ENCODE data around the gene WHRN. TPM values are rescaled to one million over a fixed set of nuclear protein-coding genes. Genes with fewer than 3 reads are reported as not detected.

WHRN gene
- total RNA-seq, 2 donors from 2014 or later = 18.2 to 32.6 TPM

- H3K27me3 Mint-ChIP-seq = peaks cover 77% of the 10 kb centered on the region
- no peak overlapping the region for H3K4me3 Mint-ChIP-seq
- no peak for ATAC-seq
- no peak overlapping the region for H3K27ac Mint-ChIP-seq
- no peaks in the 10 kb centered on the region for H3K9me3 ChIP-seq (ENCODE audit: control insufficient read depth, low read length, poor library complexity, severe bottlenecking)
- no peaks in the 10 kb centered on the region for H3K4me1 Mint-ChIP-seq
- H3K36me3 Mint-ChIP-seq (ENCODE audit: low read depth) = peaks cover 6% of the 10 kb centered on the region
- no peak for DNase-seq
These were observed 20.2 kb upstream of the WHRN start for GRCh38 chr9:114525513-114525912.

- Mint-ChIP-seq H3K27ac (no peak overlapping the region), H3K4me3 (no peak overlapping the region), H3K4me1 (no peaks in the 10 kb centered on the region), H3K27me3 (peaks cover 75% of the 10 kb centered on the region), H3K36me3 (ENCODE audit: low read depth) (peaks cover 6% of the 10 kb centered on the region)
- ATAC-seq = no peak
- no peaks in the 10 kb centered on the region for H3K9me3 ChIP-seq (ENCODE audit: control insufficient read depth, low read length, poor library complexity, severe bottlenecking)
- DNase-seq = no peak
These were observed 19.0 kb upstream of the WHRN start for GRCh38 chr9:114524247-114524681.

GRCh38 chr9:114522847-114523246, 17.6 kb upstream of the WHRN start:
- H3K27ac Mint-ChIP-seq = no peak overlapping the region
- peaks cover 8% of the 10 kb centered on the region for H3K36me3 Mint-ChIP-seq (ENCODE audit: low read depth)
- DNase-seq (no peak), ATAC-seq (no peak)
- H3K9me3 ChIP-seq (ENCODE audit: control insufficient read depth, low read length, poor library complexity, severe bottlenecking) = no peaks in the 10 kb centered on the region
- H3K4me3 Mint-ChIP-seq = no peak overlapping the region
- peaks cover 67% of the 10 kb centered on the region for H3K27me3 Mint-ChIP-seq
- H3K4me1 Mint-ChIP-seq = no peaks in the 10 kb centered on the region

GRCh38 chr9:114522286-114522685, 17.0 kb upstream of the WHRN start:
- H3K27ac Mint-ChIP-seq = no peak overlapping the region
- no peaks in the 10 kb centered on the region for H3K9me3 ChIP-seq (ENCODE audit: control insufficient read depth, low read length, poor library complexity, severe bottlenecking)
- ATAC-seq (no peak), DNase-seq (no peak)
- H3K4me3 Mint-ChIP-seq = no peak overlapping the region
- H3K27me3 Mint-ChIP-seq = peaks cover 62% of the 10 kb centered on the region
- H3K36me3 Mint-ChIP-seq (ENCODE audit: low read depth) = peaks cover 8% of the 10 kb centered on the region
- H3K4me1 Mint-ChIP-seq = no peaks in the 10 kb centered on the region

GRCh38 chr9:114521846-114522245, 16.6 kb upstream of the WHRN start:
- H3K27ac Mint-ChIP-seq = no peak overlapping the region
- DNase-seq (no peak), ATAC-seq (no peak)
- H3K27me3 Mint-ChIP-seq = peaks cover 60% of the 10 kb centered on the region
- H3K36me3 Mint-ChIP-seq (ENCODE audit: low read depth) = peaks cover 8% of the 10 kb centered on the region
- no peaks in the 10 kb centered on the region for H3K4me1 Mint-ChIP-seq
- H3K9me3 ChIP-seq (ENCODE audit: control insufficient read depth, low read length, poor library complexity, severe bottlenecking) = no peaks in the 10 kb centered on the region
- H3K4me3 Mint-ChIP-seq = no peak overlapping the region

- ATAC-seq = no peak
- no peak for DNase-seq
- peaks cover 58% of the 10 kb centered on the region for H3K27me3 Mint-ChIP-seq
- no peak overlapping the region for H3K27ac Mint-ChIP-seq
- no peaks in the 10 kb centered on the region for H3K9me3 ChIP-seq (ENCODE audit: control insufficient read depth, low read length, poor library complexity, severe bottlenecking)
- H3K36me3 Mint-ChIP-seq (ENCODE audit: low read depth) = peaks cover 4% of the 10 kb centered on the region
- no peaks in the 10 kb centered on the region for H3K4me1 Mint-ChIP-seq
- no peak overlapping the region for H3K4me3 Mint-ChIP-seq
These were observed 13.3 kb upstream of the WHRN start for GRCh38 chr9:114518599-114519022.

- Mint-ChIP-seq H3K27me3 (peaks cover 59% of the 10 kb centered on the region), H3K36me3 (ENCODE audit: low read depth) (peaks cover 4% of the 10 kb centered on the region), H3K27ac (no peak overlapping the region), H3K4me1 (peaks cover 3% of the 10 kb centered on the region), H3K4me3 (no peak overlapping the region)
- no peak for ATAC-seq
- DNase-seq = no peak
- H3K9me3 ChIP-seq (ENCODE audit: control insufficient read depth, low read length, poor library complexity, severe bottlenecking) = no peaks in the 10 kb centered on the region
These were observed 12.8 kb upstream of the WHRN start for GRCh38 chr9:114518120-114518519.

GRCh38 chr9:114516913-114517312, 11.6 kb upstream of the WHRN start:
- DNase-seq (no peak), ATAC-seq (no peak)
- Mint-ChIP-seq H3K36me3 (ENCODE audit: low read depth) (peaks cover 4% of the 10 kb centered on the region), H3K27me3 (peaks cover 59% of the 10 kb centered on the region), H3K27ac (no peak overlapping the region), H3K4me1 (peaks cover 3% of the 10 kb centered on the region), H3K4me3 (no peak overlapping the region)
- no peaks in the 10 kb centered on the region for H3K9me3 ChIP-seq (ENCODE audit: control insufficient read depth, low read length, poor library complexity, severe bottlenecking)

GRCh38 chr9:114515528-114515927, 10.3 kb upstream of the WHRN start:
- no peak overlapping the region for H3K27ac Mint-ChIP-seq
- peaks cover 4% of the 10 kb centered on the region for H3K36me3 Mint-ChIP-seq (ENCODE audit: low read depth)
- no peak overlapping the region for H3K4me3 Mint-ChIP-seq
- peaks cover 61% of the 10 kb centered on the region for H3K27me3 Mint-ChIP-seq
- no peak for DNase-seq
- peaks cover 3% of the 10 kb centered on the region for H3K4me1 Mint-ChIP-seq
- H3K9me3 ChIP-seq (ENCODE audit: control insufficient read depth, low read length, poor library complexity, severe bottlenecking) = no peaks in the 10 kb centered on the region
- ATAC-seq = no peak

- ATAC-seq = no peak
- no peaks in the 10 kb centered on the region for H3K9me3 ChIP-seq (ENCODE audit: control insufficient read depth, low read length, poor library complexity, severe bottlenecking)
- Mint-ChIP-seq H3K4me3 (no peak overlapping the region), H3K27ac (peak overlapping the region; percentile 29), H3K36me3 (ENCODE audit: low read depth) (peaks cover 4% of the 10 kb centered on the region), H3K27me3 (peaks cover 71% of the 10 kb centered on the region), H3K4me1 (peaks cover 3% of the 10 kb centered on the region)
- no peak for DNase-seq
These were observed 8.6 kb upstream of the WHRN start for GRCh38 chr9:114513959-114514267.

GRCh38 chr9:114513055-114513958, 8.0 kb upstream of the WHRN start:
- no peak for ATAC-seq
- H3K27ac Mint-ChIP-seq = peak overlapping the region; percentile 29
- peaks cover 78% of the 10 kb centered on the region for H3K27me3 Mint-ChIP-seq
- DNase-seq = no peak
- no peak overlapping the region for H3K4me3 Mint-ChIP-seq
- H3K4me1 Mint-ChIP-seq = peaks cover 3% of the 10 kb centered on the region
- peaks cover 2% of the 10 kb centered on the region for H3K36me3 Mint-ChIP-seq (ENCODE audit: low read depth)
- H3K9me3 ChIP-seq (ENCODE audit: control insufficient read depth, low read length, poor library complexity, severe bottlenecking) = no peaks in the 10 kb centered on the region

GRCh38 chr9:114511978-114512874, 7.0 kb upstream of the WHRN start:
- no peak for DNase-seq
- H3K9me3 ChIP-seq (ENCODE audit: control insufficient read depth, low read length, poor library complexity, severe bottlenecking) = no peaks in the 10 kb centered on the region
- peaks cover 88% of the 10 kb centered on the region for H3K27me3 Mint-ChIP-seq
- peaks cover 2% of the 10 kb centered on the region for H3K36me3 Mint-ChIP-seq (ENCODE audit: low read depth)
- H3K27ac Mint-ChIP-seq = no peak overlapping the region
- H3K4me3 Mint-ChIP-seq = no peak overlapping the region
- ATAC-seq = no peak
- peaks cover 8% of the 10 kb centered on the region for H3K4me1 Mint-ChIP-seq

GRCh38 chr9:114507726-114508125, 2.5 kb upstream of the WHRN start:
- H3K9me3 ChIP-seq (ENCODE audit: control insufficient read depth, low read length, poor library complexity, severe bottlenecking) = no peaks in the 10 kb centered on the region
- Mint-ChIP-seq H3K4me3 (peak overlapping the region; percentile 25), H3K27ac (peak overlapping the region; percentile 89), H3K27me3 (peaks cover 57% of the 10 kb centered on the region), H3K36me3 (ENCODE audit: low read depth) (no peaks in the 10 kb centered on the region), H3K4me1 (peaks cover 17% of the 10 kb centered on the region)
- no peak for DNase-seq
- ATAC-seq = peak; percentile 15

Data from T-helper 17 cell (primary cell).